Heart right ventricle (tissue), 16 donors: ENCODE data around the gene GATA1. TPM values are rescaled to one million over a fixed set of nuclear protein-coding genes. Genes with fewer than 3 reads are reported as not detected.

ENCODE experiments used
- ATAC-seq, 8 donors: fragments of 200-7000 bp; cut with Tn5 transposase; one replicate each; pipeline ENCODE4 v1.9.1; 2020; ENCODE audit warnings: mild to moderate bottlenecking in 8 of 8, moderate library complexity in 8 of 8, moderate number of reproducible peaks in 1 of 8
- DNase-seq, 2 donors: peaks; one replicate each; pipeline ENCODE4 v3.0.0-alpha.2; 2020
- H3K27ac ChIP-seq, 10 donors: fragments of 200-600 bp; sonication (generic) in 2 of 10; one replicate each; pipeline versions ENCODE4 v1.5.0 to v1.8.0; 2020 to 2022; ENCODE audit warnings: mild to moderate bottlenecking in 3 of 10
- H3K27me3 ChIP-seq, 7 donors: fragments of 200-600 bp; one replicate each; pipeline ENCODE4 v1.8.0; 2021 to 2022; ENCODE audit warnings: mild to moderate bottlenecking in 2 of 7
- H3K36me3 ChIP-seq, 9 donors: fragments of 200-600 bp; sonication (generic) in 1 of 9; one replicate each; pipeline versions ENCODE4 v1.5.0 to v1.8.0; 2020 to 2022; ENCODE audit warnings: mild to moderate bottlenecking in 2 of 9
- H3K4me1 ChIP-seq, 9 donors: fragments of 200-600 bp; sonication (generic) in 1 of 9; one replicate each; pipeline versions ENCODE4 v1.5.0 to v1.8.0; 2020 to 2022; ENCODE audit warnings: mild to moderate bottlenecking in 4 of 9
- H3K4me3 ChIP-seq, 10 donors: fragments of 200-600 bp; sonication (generic) in 2 of 10; one replicate each; pipeline versions ENCODE4 v1.5.0 to v1.8.0; 2020 to 2022; ENCODE audit warnings: mild to moderate bottlenecking in 7 of 10, moderate library complexity in 2 of 10
- H3K9me3 ChIP-seq, 11 donors: fragments of 200-600 bp in 10 of 11; sonication (generic) in 2 of 11; one replicate each; pipeline versions ENCODE4 v1.5.0 to v1.8.0; 2013 to 2022; ENCODE audit warnings: mild to moderate bottlenecking in 2 of 11, control low read depth in 1 of 11, moderate library complexity in 1 of 11
- CTCF ChIP-seq, 9 donors: fragments of 200-600 bp; sonication (generic) in 2 of 9; IDR thresholded peaks; one replicate each; pipeline versions ENCODE4 v1.5.0 to v1.8.0; 2021 to 2022; ENCODE audit warnings: antibody characterized with exemption in 9 of 9, mild to moderate bottlenecking in 5 of 9, moderate library complexity in 1 of 9
- WGBS, 2 donors: extraction: QIAGEN DNeasy Blood & Tissue Kit; methylation state at CpG; one replicate each; pipeline ENCODE4 v1.1.7; 2013; ENCODE audit warnings: inconsistent platforms in 1 of 2; 5-methylcytosine and 5-hydroxymethylcytosine counted together
- intact Hi-C, 10 donors: fragments of 100-400 bp; cut with DNase I; formaldehyde crosslinking; loops; one replicate each; pipeline versions ENCODE4 v1.11.1 to v1.14.2; 2022
- polyA plus RNA-seq, 2 donors: library from polyadenylated mRNA; stranded (reverse); fragments of 200-250 nt; gene quantifications; one replicate each; pipeline ENCODE4 v1.2.3, GENCODE V29; 2013
- total RNA-seq, 10 donors: library from RNA; stranded (reverse); fragmentation: NEBNext Ultra II Directional in 3 of 10; extraction: Animal tissue kit (Norgen Biotek cat#: 25700) in 3 of 10; gene quantifications; one replicate each; pipeline versions ENCODE4 v1.2.1 to v1.2.4, GENCODE V29; 2021 to 2023
- donor health status: Arrhythmogenic right ventricular cardiomyopathy.
- donor health status: ischemic (EF 13 %, LVEDD 7.1; RV severe dilation, severe dysfunction).
- donor health status: healthy with polysubstance abuse.
- donor health status: DM: no; HTN: yes; CAD: no.
- donor health status: DM: no; HTN: no; CAD: no.
- donor health status: ischemic (EF 25% LVEDD 6.9; RV normal size, moderate dysfunction).
- donor health status: ischemic (EF 25% LVEDD 5.7; RV mildly dilated, moderate dysfunction).
- donor health status: healthy.
- donor health status: DM: yes; HTN: yes; CAD: no.
- donor health status: Ischemic cardiomyopathy.
- donor health status: ischemic (EF 35%, LVEDD 5.7; RV mildly dilated, moderate dysfunction).
- donor health status: nonischemic (EF 11% LVEDD 7.7; RV severe dilation, severe dysfunction).
- donor health status: DM: yes; HTN: yes; CAD: no.
- donor health status: PGD.
- donor health status: ischemic (EF 29% LVEDD 5.4; RV normal size, mild dysfunction).
- donor health status: nonischemic (EF 23%, LVEDD 6.1; RV moderate dilation, normal function).

GATA1 gene
- total and polyA plus RNA-seq, 12 donors, result 0.07 to 0.25 (median 0.23) TPM; not detected in 9

- Histone ChIP-seq H3K4me1 (no peaks in the 10 kb centered on the region), H3K9me3 (no peaks in the 10 kb centered on the region), H3K27ac (no peak overlapping the region), H3K36me3 (no peaks in the 10 kb centered on the region), H3K27me3 (peaks cover 0 to 31% (median 0%) of the 10 kb centered on the region in 7 donors), H3K4me3 (no peak overlapping the region)
- WGBS, 2 donors, result 47 to 49% methylated on average over 13 of the region's 13 CpGs
- no peak for TF ChIP-seq CTCF (IDR thresholded peaks at IDR 0.05)
- DNase-seq (no peak), ATAC-seq (no peak)
- intact Hi-C loops, result no loop called here
These were observed 3.6 kb upstream of the GATA1 start for GRCh38 chrX:48782795-48783194.

- no peaks in the 10 kb centered on the region for H3K4me1 ChIP-seq
- WGBS, 2 donors, result 61 to 63% methylated on average over 3 of the region's 3 CpGs
- no peak overlapping the region for H3K27ac ChIP-seq
- no peaks in the 10 kb centered on the region for H3K36me3 ChIP-seq
- H3K4me3 ChIP-seq, result no peak overlapping the region
- no peak for DNase-seq
- H3K9me3 ChIP-seq, result no peaks in the 10 kb centered on the region
- TF ChIP-seq CTCF (IDR thresholded peaks at IDR 0.05), result no peak
- intact Hi-C loops, result no loop called here
- peaks cover 0 to 17% (median 0%) of the 10 kb centered on the region in 7 donors for H3K27me3 ChIP-seq
- no peak for ATAC-seq
These were observed 1.7 kb upstream of the GATA1 start for GRCh38 chrX:48784726-48785125.

GRCh38 chrX:48785186-48785539 is 1.2 kb upstream of the GATA1 start:
- no peak for TF ChIP-seq CTCF (IDR thresholded peaks at IDR 0.05)
- WGBS, 2 donors, result 60 to 100% methylated on average over 1 of the region's 1 CpG
- intact Hi-C loops, result no loop called here

GRCh38 chrX:48785540-48786214 is 713 bp upstream of the GATA1 start:
- no peak overlapping the region for H3K27ac ChIP-seq
- no peaks in the 10 kb centered on the region for H3K36me3 ChIP-seq
- intact Hi-C loops, result no loop called here
- TF ChIP-seq CTCF (IDR thresholded peaks at IDR 0.05), result no peak
- DNase-seq (no peak), ATAC-seq (no peak)
- H3K4me3 ChIP-seq, result no peak overlapping the region
- H3K27me3 ChIP-seq, result peaks cover 0 to 17% (median 0%) of the 10 kb centered on the region in 7 donors
- no peaks in the 10 kb centered on the region for H3K9me3 ChIP-seq
- WGBS, 2 donors, result 69 to 71% methylated on average over 15 to 16 of the region's 16 CpGs
- no peaks in the 10 kb centered on the region for H3K4me1 ChIP-seq

More at GRCh38 chrX:48785186-48785539, 1.2 kb upstream of the GATA1 start:
- H3K27ac ChIP-seq, result no peak overlapping the region
- H3K36me3 ChIP-seq, result no peaks in the 10 kb centered on the region
- H3K4me3 ChIP-seq, result no peak overlapping the region
- no peak for ATAC-seq
- H3K27me3 ChIP-seq, result peaks cover 0 to 17% (median 0%) of the 10 kb centered on the region in 7 donors
- DNase-seq, result no peak
- H3K4me1 ChIP-seq, result no peaks in the 10 kb centered on the region
- H3K9me3 ChIP-seq, result no peaks in the 10 kb centered on the region
